ENCODE data around the gene AKR1B15. TPM values are rescaled to one million over a fixed set of nuclear protein-coding genes. Genes with fewer than 3 reads are reported as not detected.
"Not testable (repeated sequence)": the region's sequence is repeated elsewhere in the genome, so short reads cannot be mapped to it uniquely, and the experiment has no call there.

The AKR1B15 gene
- total RNA-seq, 1 experiment from 2014 or later = not detected

GRCh38 chr7:134557391-134557790 lies 8.5 kb downstream of the AKR1B15 start:
- Histone ChIP-seq H3K4me3 (ENCODE audit: low read depth, low read length) (no peak overlapping the region), H3K36me3 (ENCODE audit: control insufficient read depth, insufficient read depth, low read length) (no peaks in the 10 kb centered on the region), H3K4me1 (no peaks in the 10 kb centered on the region), H3K27me3 (replicated peaks; ENCODE audit: control insufficient read depth, insufficient read depth, low read length) (no peaks in the 10 kb centered on the region), H3K9me3 (peaks cover 5% of the 10 kb centered on the region; the same call in 1 of the 2 replicates)
- Mint-ChIP-seq H3K4me3 (ENCODE audit: unreplicated experiment) (no peak overlapping the region), H3K36me3 (ENCODE audit: insufficient read depth, unreplicated experiment) (no peaks in the 10 kb centered on the region), H3K4me1 (ENCODE audit: low read depth, unreplicated experiment) (no peaks in the 10 kb centered on the region), H3K27me3 (ENCODE audit: insufficient read depth, unreplicated experiment) (no peaks in the 10 kb centered on the region), H3K27ac (ENCODE audit: unreplicated experiment) (no peak overlapping the region), H3K9me3 (ENCODE audit: unreplicated experiment) (peaks cover 3% of the 10 kb centered on the region)
- POLR2A ChIA-PET = no interaction called here
- no peak for DNase-seq
- intact Hi-C loops (cut with micrococcal nuclease; ENCODE audit: unreplicated experiment) = no loop called here
- CTCF ChIA-PET = interaction anchor here (0.6 to 1.3 kb wide), 2 partner anchors 9 to 10 kb away, joined by 3 read pairs; partner anchors contain the start of gene AKR1B15
- no TSS peak for BruUV-seq (replicated peaks)
- TF ChIP-seq CTCF (IDR thresholded peaks at IDR 0.05; ENCODE audit: insufficient read depth in 1 of 2, low read depth in 1 of 2, low read length in 1 of 2, severe bottlenecking in 1 of 2, unreplicated experiment in 1 of 2) = no peak

GRCh38 chr7:134558370-134558769 lies 9.5 kb downstream of the AKR1B15 start:
- no peak overlapping the region for H3K4me3 ChIP-seq (ENCODE audit: low read depth, low read length)
- intact Hi-C loops (cut with micrococcal nuclease; ENCODE audit: unreplicated experiment) = no loop called here
- peaks cover 12% of the 10 kb centered on the region; the same call in 1 of the 2 replicates for H3K9me3 ChIP-seq
- H3K27me3 ChIP-seq (replicated peaks; ENCODE audit: control insufficient read depth, insufficient read depth, low read length) = no peaks in the 10 kb centered on the region
- no peaks in the 10 kb centered on the region for H3K36me3 ChIP-seq (ENCODE audit: control insufficient read depth, insufficient read depth, low read length)
- Mint-ChIP-seq H3K4me1 (ENCODE audit: low read depth, unreplicated experiment) (peaks cover 7% of the 10 kb centered on the region), H3K27me3 (ENCODE audit: insufficient read depth, unreplicated experiment) (no peaks in the 10 kb centered on the region), H3K9me3 (ENCODE audit: unreplicated experiment) (peaks cover 13% of the 10 kb centered on the region), H3K36me3 (ENCODE audit: insufficient read depth, unreplicated experiment) (no peaks in the 10 kb centered on the region), H3K27ac (ENCODE audit: unreplicated experiment) (no peak overlapping the region), H3K4me3 (ENCODE audit: unreplicated experiment) (no peak overlapping the region)
- ChIA-PET CTCF (interaction anchor here (1.3 kb wide), 1 partner anchor 10 kb away, joined by 3 read pairs; the partner anchor contains the start of gene AKR1B15), POLR2A (no interaction called here)
- no TSS peak for BruUV-seq (replicated peaks)
- DNase-seq = no peak
- no peak for TF ChIP-seq CTCF (IDR thresholded peaks at IDR 0.05; ENCODE audit: insufficient read depth in 1 of 2, low read depth in 1 of 2, low read length in 1 of 2, severe bottlenecking in 1 of 2, unreplicated experiment in 1 of 2)
- peaks cover 5% of the 10 kb centered on the region; the same call in 1 of the 2 replicates for H3K4me1 ChIP-seq

GRCh38 chr7:134561616-134562015 lies 12.7 kb downstream of the AKR1B15 start:
- DNase-seq; CTCF ChIA-PET; H3K4me3 ChIP-seq (ENCODE audit: low read depth, low read length); POLR2A ChIA-PET; intact Hi-C loops (cut with micrococcal nuclease; ENCODE audit: unreplicated experiment); H3K4me3 Mint-ChIP-seq (ENCODE audit: unreplicated experiment); H3K36me3 Mint-ChIP-seq (ENCODE audit: insufficient read depth, unreplicated experiment); H3K36me3 ChIP-seq (ENCODE audit: control insufficient read depth, insufficient read depth, low read length); BruUV-seq (replicated peaks); H3K27me3 ChIP-seq (replicated peaks; ENCODE audit: control insufficient read depth, insufficient read depth, low read length); H3K27me3 Mint-ChIP-seq (ENCODE audit: insufficient read depth, unreplicated experiment); H3K27ac Mint-ChIP-seq (ENCODE audit: unreplicated experiment): not testable (repeated sequence)
- Histone ChIP-seq H3K4me1 (peaks cover 13% of the 10 kb centered on the region; the same call in 1 of the 2 replicates), H3K9me3 (0 out of 2 replicates have a peak, but pooled peaks cover 14% of the 10 kb centered on the region)
- Mint-ChIP-seq H3K4me1 (ENCODE audit: low read depth, unreplicated experiment) (peaks cover 14% of the 10 kb centered on the region), H3K9me3 (ENCODE audit: unreplicated experiment) (peaks cover 21% of the 10 kb centered on the region)

All from Caco-2 (cell line).